ENCODE results near the gene CPB2.

CPB2 gene

GRCh38 chr13:46126552-46127357 is 21.9 kb upstream of the CPB2 start:
- peak in 1 of 2 donors; percentile 82 for DNase-seq

GRCh38 chr13:46126056-46126455 is 21.2 kb upstream of the CPB2 start:
- DNase-seq, result no peak

GRCh38 chr13:46124967-46125933 is 20.4 kb upstream of the CPB2 start:
- DNase-seq, result peak in 1 of 2 donors; percentile 91

- DNase-seq, result peak in 1 of 2 donors; percentile 18
Observed at GRCh38 chr13:46124531-46124966, 19.7 kb upstream of the CPB2 start.

- no peak for DNase-seq
Observed at GRCh38 chr13:46122304-46122703, 17.5 kb upstream of the CPB2 start.

GRCh38 chr13:46121597-46122163 is 16.8 kb upstream of the CPB2 start:
- DNase-seq, result no peak

- DNase-seq, result no peak
Observed at GRCh38 chr13:46121033-46121432, 16.2 kb upstream of the CPB2 start.

GRCh38 chr13:46119883-46120614 is 15.2 kb upstream of the CPB2 start:
- no peak for DNase-seq

- DNase-seq, result no peak
Observed at GRCh38 chr13:46116653-46117502, 12.0 kb upstream of the CPB2 start.

GRCh38 chr13:46114613-46115012 is 9.8 kb upstream of the CPB2 start:
- no peak for DNase-seq

- peak in 1 of 2 donors; percentile 93 for DNase-seq
Observed at GRCh38 chr13:46113596-46113995, 8.8 kb upstream of the CPB2 start.

- DNase-seq, result no peak
Observed at GRCh38 chr13:46111151-46111550, 6.3 kb upstream of the CPB2 start.

- DNase-seq, result no peak
Observed at GRCh38 chr13:46109451-46109850, 4.6 kb upstream of the CPB2 start.

GRCh38 chr13:46106839-46107371 is 2.1 kb upstream of the CPB2 start:
- DNase-seq, result peak in 1 of 2 donors; percentile 5

- no peak for DNase-seq
Observed at GRCh38 chr13:46103037-46103436, 1.8 kb downstream of the CPB2 start.

- no peak for DNase-seq
Observed at GRCh38 chr13:46102255-46102605, 2.6 kb downstream of the CPB2 start.

- peak in 1 of 2 donors; percentile 60 for DNase-seq
Observed at GRCh38 chr13:46101484-46102254, 3.2 kb downstream of the CPB2 start.

- DNase-seq, result no peak
Observed at GRCh38 chr13:46101002-46101401, 3.8 kb downstream of the CPB2 start.

- peak in 1 of 2 donors; percentile 73 for DNase-seq
Observed at GRCh38 chr13:46100191-46100815, 4.5 kb downstream of the CPB2 start.

- DNase-seq, result no peak
Observed at GRCh38 chr13:46097663-46098062, 7.2 kb downstream of the CPB2 start.

Data from bone marrow (tissue), 2 donors.